HG03060 (cell line): ENCODE data around the gene CCSER1.
"Not testable (repeated sequence)": the region's sequence is repeated elsewhere in the genome, so short reads cannot be mapped to it uniquely, and the experiment has no call there.

Source experiments
- ATAC-seq: cut with Tn5 transposase; IDR thresholded peaks from one replicate; pipeline ENCODE4 v1.9.1; 2021; ENCODE audit warnings: low read depth, moderate number of reproducible peaks; ENCODE audit not compliant: unreplicated experiment

Gene CCSER1

GRCh38 chr4:91217831-91218403 is 1090.7 kb downstream of the CCSER1 start:
- ATAC-seq: not testable (repeated sequence)

DNA sequence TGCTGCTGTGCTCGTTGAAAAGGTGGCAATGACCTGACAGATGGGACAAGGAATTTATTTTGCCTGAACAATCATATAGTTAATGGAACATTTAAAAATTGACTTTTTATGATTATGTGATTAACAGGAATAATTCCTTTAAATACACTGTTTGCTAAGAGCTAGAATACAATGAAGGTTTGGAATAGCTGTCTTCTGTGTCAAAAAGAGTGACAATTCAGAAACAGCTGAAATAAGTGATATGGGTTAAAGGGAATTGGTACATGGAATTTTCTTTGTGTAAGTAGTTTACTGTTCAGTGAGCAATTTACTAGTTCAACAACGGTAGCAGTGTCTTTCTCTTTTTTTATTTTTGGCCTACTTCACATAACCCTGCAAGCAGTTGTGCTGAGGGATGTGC is 1093.1 kb downstream of the CCSER1 start:
- no peak for ATAC-seq

DNA sequence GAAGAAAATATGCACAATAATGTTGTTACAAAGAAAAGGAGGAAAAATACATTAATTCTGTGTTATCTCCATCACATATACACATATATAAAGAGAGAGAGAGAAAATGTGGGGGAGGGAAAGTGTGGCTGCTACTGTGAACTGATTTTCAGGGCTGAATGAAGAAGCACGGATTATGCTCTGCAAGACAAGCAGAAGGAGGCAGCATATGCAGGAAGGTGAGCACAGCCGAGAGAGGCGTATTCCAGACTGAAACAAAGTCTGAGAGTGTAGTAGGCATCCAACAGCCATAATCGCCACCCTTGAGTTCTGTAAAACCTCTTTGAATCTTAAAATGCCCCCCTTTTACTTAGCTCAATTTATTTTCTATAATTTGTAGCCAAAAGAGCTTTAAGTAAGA is 1094.8 kb downstream of the CCSER1 start:
- no peak for ATAC-seq

GRCh38 chr4:91226867-91227266 is 1099.7 kb downstream of the CCSER1 start:
- ATAC-seq: no peak

- ATAC-seq: no peak
Observed at GRCh38 chr4:91228659-91229058, 1101.5 kb downstream of the CCSER1 start.

- ATAC-seq: no peak
Observed at GRCh38 chr4:91233164-91233563, 1106.0 kb downstream of the CCSER1 start.

DNA sequence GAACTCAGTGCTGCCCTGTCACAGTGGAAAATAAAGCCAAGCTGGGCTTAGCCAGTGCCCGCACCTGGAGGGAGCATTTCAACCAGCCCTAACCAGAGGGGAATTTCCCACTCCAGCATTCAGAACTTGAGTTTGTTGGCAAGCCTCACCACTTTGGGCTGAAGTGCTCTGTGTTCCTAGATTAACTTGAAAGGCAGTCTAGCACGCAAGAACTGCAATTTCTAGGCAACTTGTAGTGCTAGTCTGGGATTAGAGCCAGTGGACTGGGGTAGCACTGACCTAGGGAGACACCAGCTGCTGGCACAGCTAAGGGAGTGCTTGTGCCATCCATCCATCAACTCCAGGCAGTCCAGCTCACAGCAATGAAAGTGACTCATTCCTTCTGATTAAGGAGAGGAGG is 1115.9 kb downstream of the CCSER1 start:
- ATAC-seq: no peak

DNA sequence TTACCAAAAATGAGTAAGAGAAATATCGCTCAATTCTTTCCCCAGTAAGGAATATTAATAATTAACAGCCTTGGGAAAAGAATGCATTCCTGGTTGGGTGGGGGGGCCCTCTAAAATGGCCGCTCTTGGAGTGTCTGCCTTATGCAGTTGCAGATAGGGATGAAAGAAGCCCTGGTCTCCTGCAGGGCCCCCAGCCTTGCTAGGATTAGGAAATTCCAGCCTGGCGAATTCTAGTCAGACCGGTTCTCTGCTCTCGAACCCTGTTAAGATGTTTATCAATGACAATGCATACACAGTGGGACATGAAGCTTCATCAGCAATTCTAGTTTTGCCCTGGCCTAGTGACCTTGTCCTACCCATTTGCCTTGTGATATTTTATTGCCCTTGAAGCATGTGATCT is 1128.8 kb downstream of the CCSER1 start:
- ATAC-seq: no peak

- ATAC-seq: no peak
Observed at GRCh38 chr4:91256751-91257150, 1129.6 kb downstream of the CCSER1 start.

DNA sequence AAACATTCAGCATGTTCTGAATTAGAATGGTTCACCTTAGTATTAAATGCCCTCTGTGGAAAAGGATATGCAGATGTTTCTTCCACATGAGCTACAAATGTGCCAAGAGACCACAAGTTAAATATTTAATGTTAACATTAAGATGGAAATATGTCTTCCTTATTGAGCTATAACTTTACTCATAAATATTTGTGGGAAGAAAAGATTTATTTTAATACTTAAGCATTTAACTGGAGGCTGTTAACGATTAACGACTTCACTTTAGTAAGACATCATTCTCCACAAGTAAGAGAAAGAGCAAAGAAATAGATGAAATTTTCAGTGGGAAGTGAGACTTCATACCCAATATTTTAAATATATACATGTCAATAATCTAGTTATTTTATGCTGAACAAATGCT is 1130.5 kb downstream of the CCSER1 start:
- ATAC-seq: no peak

DNA sequence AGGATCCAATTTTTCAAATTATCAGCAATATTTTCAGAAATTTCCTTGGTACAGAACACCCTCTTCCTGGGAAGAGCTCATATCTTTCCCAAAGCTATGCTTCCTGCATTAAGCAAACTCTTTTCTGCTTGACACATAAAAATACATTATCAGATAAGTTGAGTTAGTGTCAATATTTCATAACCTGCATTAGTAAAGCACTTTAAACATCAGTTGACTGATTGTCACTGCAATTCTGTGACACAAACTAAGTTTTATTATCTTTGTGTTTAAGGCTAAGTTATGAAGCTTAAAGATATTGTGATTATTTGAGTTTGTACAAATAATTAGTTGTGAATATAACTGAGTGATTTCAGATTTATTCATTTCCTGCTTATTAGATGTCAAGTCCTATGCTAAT is 1131.1 kb downstream of the CCSER1 start:
- ATAC-seq: no peak

DNA sequence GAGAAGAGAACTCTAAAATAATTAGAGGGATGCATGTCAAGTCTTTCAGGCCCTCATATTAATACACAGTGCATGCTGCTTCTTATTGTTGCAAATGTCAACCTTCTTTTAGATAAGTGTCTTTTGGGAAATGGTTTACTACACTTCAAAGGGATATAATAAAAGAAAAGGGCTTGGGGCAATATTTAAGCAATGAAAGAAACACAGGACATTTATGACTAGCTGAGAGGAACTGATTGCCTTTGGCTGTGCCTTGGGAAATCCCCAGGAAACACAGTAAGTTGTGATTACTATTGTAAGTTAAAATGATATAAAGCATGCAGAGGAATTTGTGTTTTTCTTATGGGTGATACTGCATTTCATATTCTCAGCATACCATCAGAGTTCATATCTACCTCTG is 1140.3 kb downstream of the CCSER1 start:
- ATAC-seq: no peak

DNA sequence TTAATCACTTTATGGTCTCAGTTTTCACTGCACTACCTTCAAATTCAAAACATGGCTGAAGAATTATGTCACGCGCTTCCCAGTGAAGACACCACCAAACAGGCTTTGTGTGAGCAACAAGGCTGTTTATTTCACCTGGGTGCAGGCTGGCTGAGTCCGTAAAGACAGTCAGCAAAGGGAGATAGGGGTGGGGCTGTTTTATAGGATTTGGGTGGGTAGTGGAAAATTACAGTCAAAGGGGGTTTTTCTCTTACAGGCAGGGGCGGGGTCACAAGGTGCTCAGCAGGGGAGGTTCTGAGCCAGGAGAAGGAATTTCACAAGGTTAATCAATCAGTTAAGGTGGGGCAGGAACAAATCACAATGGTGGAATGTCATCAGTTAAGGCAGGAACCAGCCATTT is 1141.3 kb downstream of the CCSER1 start:
- not testable (repeated sequence) for ATAC-seq

DNA sequence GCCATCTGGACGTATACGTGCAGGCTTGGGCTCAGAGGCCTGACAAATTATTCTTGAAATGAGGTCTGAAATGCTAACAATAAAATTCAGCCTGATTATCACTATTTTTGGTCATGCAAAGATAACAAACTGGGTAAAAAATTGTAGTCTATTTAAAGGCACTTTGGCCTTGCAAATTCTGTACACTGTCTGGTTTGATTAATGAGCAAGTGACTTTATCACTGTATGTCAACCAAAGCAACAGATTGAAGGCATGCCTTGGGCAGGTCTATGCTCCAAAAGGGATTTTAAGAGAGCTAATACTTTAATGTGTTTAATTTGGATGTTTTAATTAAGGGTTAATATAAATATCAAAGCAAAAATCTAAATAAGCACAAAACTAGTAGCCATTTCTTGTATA is 1141.7 kb downstream of the CCSER1 start:
- ATAC-seq: no peak

GRCh38 chr4:91279899-91280298 is 1152.7 kb downstream of the CCSER1 start:
- ATAC-seq: no peak

DNA sequence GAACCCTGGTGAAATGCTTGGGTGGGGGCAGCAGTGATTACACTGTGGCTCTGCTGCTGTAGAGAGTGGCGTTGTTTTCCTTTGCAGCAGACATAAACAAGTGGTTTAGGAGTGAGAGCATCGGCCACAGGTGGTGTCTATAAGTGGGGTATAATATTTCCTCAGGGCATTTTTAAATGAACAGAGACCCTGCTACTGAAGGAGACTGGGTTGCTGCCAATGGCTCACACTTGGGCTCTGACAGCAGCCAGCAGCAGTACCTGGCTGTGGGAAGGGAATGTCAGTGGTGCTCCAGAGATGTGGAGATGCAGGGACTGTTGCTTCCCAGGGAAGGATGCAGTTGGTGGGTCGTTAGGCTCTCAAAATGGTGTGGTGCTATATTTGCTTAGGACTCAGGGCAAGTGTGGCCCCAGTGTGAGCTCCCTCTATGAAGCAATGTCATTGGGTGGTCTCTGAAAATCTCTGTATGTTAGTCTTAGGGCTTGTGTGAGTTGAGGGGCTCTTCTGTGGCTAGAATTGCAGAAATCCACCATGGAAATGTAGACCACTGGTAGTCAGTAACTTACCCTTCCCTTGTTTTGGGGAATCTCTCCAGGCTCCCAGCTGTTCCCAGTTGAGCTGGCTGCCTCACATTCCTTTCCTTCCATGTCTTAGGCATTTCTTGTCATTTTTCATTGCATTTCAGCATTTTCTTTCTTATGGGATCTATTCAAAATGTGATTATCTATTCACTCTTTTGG is 1153.5 kb downstream of the CCSER1 start:
- no peak for ATAC-seq

GRCh38 chr4:91282217-91282616 is 1155.0 kb downstream of the CCSER1 start:
- no peak for ATAC-seq

DNA sequence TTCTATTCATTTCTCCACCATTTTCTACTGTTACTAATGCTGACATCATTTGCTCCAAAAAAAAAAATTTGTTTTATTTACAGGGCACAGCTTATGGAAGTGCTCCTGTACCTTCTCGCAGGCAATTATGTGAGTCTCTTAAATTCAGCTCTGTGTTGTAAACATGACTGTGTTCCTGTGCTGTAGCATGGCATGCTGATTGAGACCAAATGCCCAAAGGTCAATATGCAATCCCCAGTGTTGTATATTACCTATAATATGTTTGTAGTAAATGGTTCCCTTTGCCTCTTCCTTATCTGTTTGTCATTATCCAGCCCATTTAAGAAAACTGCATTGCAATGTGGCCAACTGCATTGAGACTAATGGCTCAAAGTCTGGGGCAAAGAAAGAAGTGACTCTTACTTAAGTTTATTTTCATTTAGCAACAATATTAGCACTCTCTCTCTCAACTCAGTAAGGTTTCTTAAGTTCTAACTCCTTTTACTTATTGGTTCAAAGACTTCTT is 1156.6 kb downstream of the CCSER1 start:
- ATAC-seq: no peak

DNA sequence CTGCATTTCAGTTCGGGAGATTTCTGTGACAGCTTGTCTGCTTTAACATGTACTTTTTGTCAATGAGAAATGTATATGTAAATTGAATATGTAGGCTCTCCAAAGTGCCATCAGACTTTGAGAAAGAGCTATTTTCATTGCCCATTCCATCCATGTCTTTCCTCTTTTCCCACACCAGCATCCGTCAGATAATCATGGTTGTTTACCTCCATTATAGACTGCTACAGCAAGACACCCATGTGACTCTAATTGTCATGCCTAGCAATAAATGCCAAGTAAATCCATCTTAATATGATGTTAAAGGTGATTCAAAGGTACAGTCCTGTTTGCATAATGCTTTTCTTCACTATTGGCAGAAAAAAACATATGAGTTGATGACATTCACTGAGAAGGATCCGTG is 1157.3 kb downstream of the CCSER1 start:
- ATAC-seq: no peak

DNA sequence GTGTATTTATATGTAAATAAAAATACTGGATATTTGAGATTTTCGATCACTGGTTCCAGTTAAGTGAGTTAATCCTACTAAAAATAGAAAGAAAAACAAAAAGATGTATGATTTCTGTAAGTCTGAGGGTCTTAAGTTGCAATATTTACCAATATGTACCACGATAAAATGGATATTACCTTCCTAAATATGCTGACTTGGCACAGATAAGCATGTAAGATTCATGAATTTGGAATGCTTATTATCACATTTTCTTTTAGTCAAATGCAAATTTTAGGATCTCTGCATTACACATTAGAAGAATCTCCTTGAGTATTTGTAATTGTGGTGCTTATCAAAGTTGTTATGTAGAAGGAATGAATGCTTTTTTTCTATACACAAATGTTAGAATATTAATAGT is 1158.3 kb downstream of the CCSER1 start:
- no peak for ATAC-seq

- ATAC-seq: no peak
Observed at GRCh38 chr4:91288702-91289311, 1161.6 kb downstream of the CCSER1 start.

DNA sequence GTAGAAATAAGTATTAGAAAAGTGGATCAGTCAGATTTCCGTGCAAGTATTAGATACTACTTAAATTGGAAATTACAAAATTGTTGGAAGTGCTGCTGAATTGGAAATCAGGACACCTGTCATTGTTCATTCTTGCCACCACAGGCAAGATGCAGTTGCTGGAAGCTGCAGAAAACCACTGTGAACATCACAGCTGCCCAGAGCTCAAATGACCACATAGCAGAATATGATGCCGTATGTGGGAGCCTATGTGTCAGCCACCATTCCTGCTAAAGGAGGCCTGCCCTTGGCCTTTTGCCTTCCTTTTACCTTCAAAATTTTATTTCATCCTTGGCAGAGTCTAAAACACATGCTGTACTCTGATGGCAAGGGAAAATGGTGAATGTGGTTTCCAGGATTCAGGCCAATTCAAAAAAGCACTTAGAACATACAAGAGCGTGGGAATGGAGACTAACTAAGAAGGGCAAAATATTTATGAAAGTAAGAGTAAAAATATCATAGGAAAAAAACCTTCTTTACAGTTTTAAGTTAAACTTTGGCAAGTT is 1171.0 kb downstream of the CCSER1 start:
- no peak for ATAC-seq
